NCI-H1092 treated with DMSO at 0.1 percent for 48 hours (cell line): ENCODE measurements around the gene QRICH2.
"Not testable (repeated sequence)": the region's sequence is repeated elsewhere in the genome, so short reads cannot be mapped to it uniquely, and the experiment has no call there.

ENCODE experiments used
- DNase-seq: peaks from one replicate; lab custom pipeline; 2025; lab: John Stamatoyannopoulos, UW

QRICH2 gene

GRCh38 chr17:76278268-76278908 lies 29.7 kb downstream of the QRICH2 start:
- DNase-seq = no peak

DNA sequence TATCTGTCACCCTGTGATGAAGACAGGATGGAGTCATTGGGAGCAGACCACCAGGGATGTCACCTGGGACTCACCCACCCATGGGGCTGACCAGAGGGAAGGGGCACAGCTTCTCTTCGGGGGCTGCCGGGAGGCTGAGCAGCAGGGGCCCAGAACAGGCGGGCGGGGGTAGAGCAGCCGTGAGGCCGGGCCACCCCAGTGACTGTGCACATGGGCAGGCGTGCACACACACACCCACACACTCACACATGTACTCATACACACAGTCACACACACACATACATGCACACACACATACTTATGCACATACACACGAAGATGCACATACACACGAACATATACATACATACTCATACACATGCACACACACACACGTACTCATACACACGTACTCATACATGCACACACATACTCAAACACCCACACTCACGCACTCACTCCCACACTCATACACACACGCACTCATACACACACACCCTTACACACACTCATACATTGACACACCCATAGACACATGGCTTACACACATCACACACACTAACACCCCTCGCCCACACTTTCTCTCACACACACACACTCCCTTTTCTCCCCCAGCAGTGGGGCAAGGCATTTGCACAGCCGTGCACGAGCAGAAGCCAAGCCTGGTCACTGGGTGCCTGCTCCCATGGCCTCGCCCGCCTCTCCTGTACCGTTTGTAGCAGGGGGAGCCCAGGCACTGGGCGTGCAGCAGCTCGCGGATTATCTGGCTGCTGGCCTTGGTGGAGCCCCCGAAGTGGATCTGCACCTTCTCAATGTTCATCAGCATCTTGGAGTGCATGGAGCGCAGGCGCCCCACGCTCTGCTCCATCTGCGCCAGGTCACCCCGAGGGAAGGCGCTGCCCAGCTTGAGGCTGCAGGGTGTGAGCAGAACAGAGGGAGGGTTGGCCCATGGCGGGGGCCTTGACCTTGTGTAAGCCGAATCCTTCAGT lies 30.5 kb downstream of the QRICH2 start:
- DNase-seq = no peak

GRCh38 chr17:76276461-76277299 lies 31.4 kb downstream of the QRICH2 start:
- DNase-seq = no peak

GRCh38 chr17:76276069-76276431 lies 32.0 kb downstream of the QRICH2 start:
- no peak for DNase-seq

GRCh38 chr17:76275382-76276068 lies 32.6 kb downstream of the QRICH2 start:
- no peak for DNase-seq

GRCh38 chr17:76274112-76274956 lies 33.7 kb downstream of the QRICH2 start:
- DNase-seq = no peak

GRCh38 chr17:76273445-76274111 lies 34.5 kb downstream of the QRICH2 start:
- no peak for DNase-seq

DNA sequence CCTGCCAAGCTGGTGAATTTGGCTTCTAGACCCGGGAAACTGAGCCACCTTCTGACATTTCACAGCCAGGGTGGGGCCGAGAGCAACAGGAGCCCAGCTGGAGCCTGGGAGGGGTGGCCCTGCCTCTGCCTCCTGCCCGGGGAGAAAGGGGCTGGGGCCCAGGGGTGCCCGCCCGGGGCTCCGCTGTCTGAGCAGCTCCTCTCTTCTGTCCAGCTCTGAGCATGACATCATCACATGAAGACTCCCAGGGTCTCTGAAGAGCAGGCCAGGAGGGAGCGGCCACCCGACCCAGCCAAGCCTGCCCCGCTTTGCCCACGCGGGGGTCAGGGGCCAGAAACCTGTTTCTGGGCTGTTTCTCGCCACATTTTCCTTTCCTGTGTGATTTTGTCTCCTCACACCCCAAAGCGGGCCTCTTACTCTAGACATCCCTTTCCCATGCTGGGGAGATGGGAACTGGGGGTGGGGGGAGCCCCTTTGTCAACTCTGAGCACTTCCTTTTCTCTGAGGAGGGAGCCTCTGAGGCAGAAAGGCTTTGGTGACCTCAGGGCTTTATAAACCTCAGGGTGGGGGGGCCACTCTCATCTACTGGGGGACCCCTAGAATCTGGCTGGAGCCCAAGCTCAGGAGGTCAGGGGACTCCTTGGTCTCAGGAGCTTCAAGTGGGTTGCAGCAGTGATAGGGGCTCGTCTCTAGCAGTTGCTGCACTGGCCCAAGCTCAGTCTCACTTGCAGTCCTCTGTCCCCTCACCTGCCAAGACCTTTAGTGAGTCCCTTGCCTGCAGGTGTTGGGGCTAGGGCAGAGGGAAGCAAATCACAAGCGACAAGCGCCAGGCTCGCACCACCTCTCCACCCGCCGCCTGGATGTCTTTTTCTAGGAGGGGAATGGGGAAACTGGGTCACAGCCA lies 35.3 kb downstream of the QRICH2 start:
- DNase-seq = no peak

- DNase-seq = no peak
Measured at GRCh38 chr17:76271669-76272540, 36.2 kb downstream of the QRICH2 start.

GRCh38 chr17:76270770-76271668 lies 37.1 kb downstream of the QRICH2 start:
- no peak for DNase-seq

DNA sequence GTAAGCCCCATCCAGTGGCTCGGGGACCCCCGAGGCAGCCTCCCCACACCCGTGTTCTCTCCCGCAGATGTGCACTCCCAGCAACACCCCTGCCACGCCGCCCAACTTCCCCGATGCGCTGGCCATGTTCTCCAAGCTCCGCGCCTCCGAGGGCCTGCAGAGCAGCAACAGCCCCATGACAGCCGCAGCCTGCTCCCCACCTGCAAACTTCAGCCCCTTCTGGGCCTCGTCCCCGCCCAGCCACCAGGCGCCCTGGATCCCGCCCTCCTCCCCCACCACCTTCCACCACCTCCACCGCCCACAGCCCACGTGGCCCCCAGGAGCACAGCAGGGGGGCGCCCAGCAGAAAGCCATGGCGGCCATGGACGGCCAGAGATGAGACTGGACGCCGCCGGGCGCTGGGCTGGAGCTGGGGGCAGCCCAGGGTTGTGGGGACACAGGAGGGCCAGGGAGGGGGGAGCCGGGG lies 37.9 kb downstream of the QRICH2 start:
- DNase-seq = no peak

- DNase-seq = no peak
Measured at GRCh38 chr17:76268991-76269981, 38.8 kb downstream of the QRICH2 start.

GRCh38 chr17:76268015-76268749 lies 39.9 kb downstream of the QRICH2 start:
- no peak for DNase-seq

- not testable (repeated sequence) for DNase-seq
Measured at GRCh38 chr17:76267581-76268001, 40.5 kb downstream of the QRICH2 start.

DNA sequence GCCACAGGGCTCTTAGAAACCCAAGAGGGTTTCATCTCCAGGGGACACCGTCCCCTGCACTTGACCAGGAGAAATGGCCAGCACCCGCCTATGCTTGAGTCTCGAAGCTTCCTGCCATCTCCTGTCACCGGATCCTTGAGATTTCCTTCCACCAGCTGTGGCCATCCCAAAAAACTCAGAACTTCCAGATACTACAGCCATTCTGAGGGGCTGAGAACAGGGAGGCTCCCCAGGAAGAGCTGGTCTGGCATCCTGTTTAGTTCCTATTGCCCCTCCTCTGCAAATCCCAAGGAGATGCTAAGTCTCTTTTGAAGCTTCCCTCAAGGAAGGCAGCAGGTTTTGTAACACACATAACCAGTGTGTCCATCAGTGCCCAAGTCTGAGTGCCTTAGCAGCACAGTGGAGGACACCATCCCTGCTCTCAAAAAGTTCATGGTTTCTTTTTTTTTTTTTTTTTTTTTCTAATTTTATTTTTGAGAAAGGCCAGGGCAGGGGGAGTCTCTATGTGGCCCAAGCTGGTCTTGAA lies 41.0 kb downstream of the QRICH2 start:
- DNase-seq = no peak
